Muscle layer of colon (tissue), 2 donors: Measurements from ENCODE around the gene SLU7.

Experiments used
- H3K27ac ChIP-seq: one replicate; pipeline ENCODE4 v1.7.0; 2013; ENCODE audit warnings: low read depth, mild to moderate bottlenecking, low read length, moderate library complexity
- H3K27me3 ChIP-seq, 2 donors: one replicate each; pipeline ENCODE4 v1.7.0; 2013; ENCODE audit warnings: low read length in 2 of 2, mild to moderate bottlenecking in 2 of 2; ENCODE audit not compliant: insufficient read depth in 2 of 2, control insufficient read depth in 1 of 2
- H3K36me3 ChIP-seq: one replicate; pipeline ENCODE4 v1.7.0; 2013; ENCODE audit warnings: mild to moderate bottlenecking, low read length; ENCODE audit not compliant: insufficient read depth
- H3K4me1 ChIP-seq: one replicate; pipeline ENCODE4 v1.7.0; 2013; ENCODE audit warnings: mild to moderate bottlenecking, low read length; ENCODE audit not compliant: insufficient read depth
- H3K4me3 ChIP-seq, 2 donors: one replicate each; pipeline ENCODE4 v1.7.0; 2013; ENCODE audit warnings: low read length in 2 of 2, low read depth in 1 of 2, mild to moderate bottlenecking in 1 of 2, moderate library complexity in 1 of 2
- H3K9ac ChIP-seq: one replicate; pipeline ENCODE4 v1.7.0; 2013; ENCODE audit warnings: low read length
- H3K9me3 ChIP-seq: one replicate; pipeline ENCODE4 v1.7.0; 2013; ENCODE audit warnings: mild to moderate bottlenecking, low read length
- donor health status: abdominal sarcoma.
- donor health status: Adenocarcinoma of cecum.

SLU7 gene

DNA sequence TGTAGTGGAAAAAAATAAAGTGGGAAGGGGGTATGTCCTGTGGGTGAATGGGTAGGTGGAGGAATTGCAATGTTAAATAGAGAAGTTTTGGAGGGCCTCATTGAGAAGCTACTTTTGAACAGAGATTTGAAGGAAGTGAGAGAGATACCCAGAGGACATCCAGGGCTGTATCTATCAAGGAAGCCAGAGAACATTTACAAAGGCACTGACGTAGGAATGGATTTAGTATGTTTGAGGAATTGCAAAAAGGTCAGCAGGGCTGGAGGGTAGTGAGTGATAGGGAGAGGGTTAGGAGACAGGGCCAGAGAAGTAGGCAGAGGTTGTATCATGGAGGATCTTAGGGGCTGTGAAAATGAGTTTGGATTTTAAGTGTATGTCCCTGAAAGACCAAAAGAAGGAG is 16.7 kb upstream of the SLU7 start:
- peaks cover 6% of the 10 kb centered on the region for H3K4me1 ChIP-seq

DNA sequence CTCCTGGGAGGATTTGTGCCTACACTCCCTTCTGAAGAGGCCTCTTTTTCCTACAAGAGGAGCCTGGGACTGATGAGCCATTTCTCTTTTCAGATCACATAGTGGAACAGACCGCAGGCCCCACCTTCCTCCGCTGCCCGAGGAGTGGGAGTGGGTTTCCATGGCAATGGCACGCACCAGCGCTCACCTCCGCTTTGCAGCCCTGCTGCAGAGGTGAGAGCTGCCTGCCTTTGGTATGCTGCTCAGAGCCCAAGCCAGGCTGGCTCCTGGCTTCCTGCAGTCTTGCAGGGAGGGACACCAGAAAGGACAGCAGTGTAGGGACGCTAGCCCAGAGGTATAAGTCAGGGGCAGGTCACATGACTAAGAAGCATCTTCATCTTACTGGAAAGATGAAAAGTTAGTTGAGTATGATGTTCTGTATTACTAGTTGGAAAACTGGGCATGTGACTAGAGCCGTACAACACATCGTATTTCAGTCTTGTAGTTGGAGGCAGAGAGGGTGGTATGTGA is 15.2 kb upstream of the SLU7 start:
- no peak overlapping the region for H3K9ac ChIP-seq
- H3K27me3 ChIP-seq, result no peaks in the 10 kb centered on the region
- H3K4me1 ChIP-seq, result peaks cover 6% of the 10 kb centered on the region
- no peak overlapping the region for H3K27ac ChIP-seq
- no peaks in the 10 kb centered on the region for H3K36me3 ChIP-seq
- no peak overlapping the region for H3K4me3 ChIP-seq
- no peaks in the 10 kb centered on the region for H3K9me3 ChIP-seq

More for the DNA sequence above, 16.7 kb upstream of the SLU7 start:
- H3K9me3 ChIP-seq, result no peaks in the 10 kb centered on the region
- no peaks in the 10 kb centered on the region for H3K36me3 ChIP-seq
- no peak overlapping the region for H3K9ac ChIP-seq
- H3K4me3 ChIP-seq, result no peak overlapping the region
- H3K27me3 ChIP-seq, result no peaks in the 10 kb centered on the region
- H3K27ac ChIP-seq, result no peak overlapping the region

DNA sequence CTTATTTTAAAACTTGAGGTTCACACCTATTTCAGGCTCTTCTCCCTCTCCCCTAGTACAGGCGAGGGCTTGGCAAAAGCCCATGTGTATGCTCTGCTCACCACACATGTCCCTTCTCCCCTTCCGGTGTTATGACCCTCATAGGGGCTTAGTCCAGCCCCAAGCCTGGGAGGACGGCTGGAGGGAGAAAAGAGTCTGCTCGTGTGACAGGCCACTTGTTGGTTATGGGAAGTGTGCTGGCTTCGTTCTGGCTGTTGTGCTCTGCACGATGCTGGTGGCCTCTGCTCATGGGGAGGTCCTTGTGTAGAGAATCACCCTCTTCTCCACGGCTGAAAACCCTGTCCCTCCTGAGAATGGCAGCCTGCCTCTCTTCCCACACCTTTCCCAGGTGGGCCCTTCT is 13.9 kb upstream of the SLU7 start:
- H3K36me3 ChIP-seq, result no peaks in the 10 kb centered on the region
- no peak overlapping the region for H3K27ac ChIP-seq
- no peaks in the 10 kb centered on the region for H3K27me3 ChIP-seq
- H3K9me3 ChIP-seq, result no peaks in the 10 kb centered on the region
- H3K4me1 ChIP-seq, result no peaks in the 10 kb centered on the region
- H3K4me3 ChIP-seq, result no peak overlapping the region
- H3K9ac ChIP-seq, result no peak overlapping the region

DNA sequence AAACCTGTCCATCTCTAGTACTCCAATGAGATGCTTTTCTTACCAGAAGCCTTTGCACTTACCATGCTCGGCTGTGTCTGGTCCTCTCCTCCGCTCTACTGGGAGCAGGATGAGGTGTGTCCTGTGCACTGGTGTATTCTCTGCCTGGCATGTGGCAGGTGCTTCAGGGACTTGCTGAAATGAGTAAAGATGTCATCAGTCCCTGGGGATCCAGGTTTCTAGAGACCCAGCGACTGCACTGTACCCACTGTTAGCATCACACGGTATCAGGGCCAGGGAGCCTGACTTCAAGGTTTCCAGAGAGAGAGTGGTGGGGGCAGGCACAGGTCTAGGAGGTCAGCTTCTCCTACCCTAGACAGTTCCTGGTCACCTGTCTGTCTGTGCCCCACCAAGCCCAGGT is 13.3 kb upstream of the SLU7 start:
- H3K4me1 ChIP-seq, result no peaks in the 10 kb centered on the region
- H3K4me3 ChIP-seq, result no peak overlapping the region
- no peaks in the 10 kb centered on the region for H3K27me3 ChIP-seq
- no peak overlapping the region for H3K27ac ChIP-seq
- H3K9me3 ChIP-seq, result no peaks in the 10 kb centered on the region
- no peak overlapping the region for H3K9ac ChIP-seq
- H3K36me3 ChIP-seq, result no peaks in the 10 kb centered on the region

DNA sequence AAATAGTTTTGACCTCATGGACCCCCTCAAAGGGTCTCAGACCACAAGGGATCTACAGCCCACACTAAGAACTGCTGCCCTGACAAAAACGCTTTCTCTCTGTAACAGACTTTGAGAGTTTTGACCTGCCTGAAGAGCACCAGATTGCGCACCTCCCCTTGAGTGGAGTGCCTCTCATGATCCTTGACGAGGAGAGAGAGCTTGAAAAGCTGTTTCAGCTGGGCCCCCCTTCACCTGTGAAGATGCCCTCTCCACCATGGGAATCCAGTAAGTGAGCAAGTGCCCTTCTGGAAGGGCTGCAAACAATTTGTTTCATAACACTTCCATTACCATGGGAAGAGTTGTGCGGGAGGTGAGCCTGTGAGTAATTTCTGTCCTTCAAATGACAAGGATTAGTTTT is 8.7 kb upstream of the SLU7 start:
- Histone ChIP-seq H3K36me3 (no peaks in the 10 kb centered on the region), H3K4me1 (no peaks in the 10 kb centered on the region), H3K4me3 (no peak overlapping the region), H3K27ac (no peak overlapping the region), H3K27me3 (no peaks in the 10 kb centered on the region), H3K9me3 (no peaks in the 10 kb centered on the region), H3K9ac (no peak overlapping the region)

DNA sequence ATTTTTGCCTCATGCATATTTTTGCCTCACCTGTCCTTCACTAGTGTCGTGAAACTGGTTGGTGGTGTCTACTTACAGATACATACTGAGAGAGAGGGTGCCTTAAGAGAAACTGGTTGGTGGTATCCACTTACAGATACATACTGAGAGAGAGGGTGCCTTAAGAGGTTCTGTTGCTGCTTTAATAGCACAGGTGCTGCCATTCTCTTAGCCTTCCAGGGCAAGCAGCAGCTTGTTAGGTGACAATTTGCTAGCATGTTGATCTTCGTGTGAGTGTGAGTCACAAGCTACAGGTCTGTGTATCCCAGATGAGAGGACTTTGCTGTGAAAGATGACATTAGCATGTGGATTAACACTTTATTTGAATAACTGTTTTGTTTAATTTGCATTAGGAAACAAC is 4.2 kb upstream of the SLU7 start:
- no peak overlapping the region for H3K27ac ChIP-seq
- H3K36me3 ChIP-seq, result no peaks in the 10 kb centered on the region
- no peaks in the 10 kb centered on the region for H3K27me3 ChIP-seq
- H3K4me3 ChIP-seq, result no peak overlapping the region
- no peaks in the 10 kb centered on the region for H3K9me3 ChIP-seq
- H3K4me1 ChIP-seq, result peaks cover 20% of the 10 kb centered on the region
- H3K9ac ChIP-seq, result no peak overlapping the region

DNA sequence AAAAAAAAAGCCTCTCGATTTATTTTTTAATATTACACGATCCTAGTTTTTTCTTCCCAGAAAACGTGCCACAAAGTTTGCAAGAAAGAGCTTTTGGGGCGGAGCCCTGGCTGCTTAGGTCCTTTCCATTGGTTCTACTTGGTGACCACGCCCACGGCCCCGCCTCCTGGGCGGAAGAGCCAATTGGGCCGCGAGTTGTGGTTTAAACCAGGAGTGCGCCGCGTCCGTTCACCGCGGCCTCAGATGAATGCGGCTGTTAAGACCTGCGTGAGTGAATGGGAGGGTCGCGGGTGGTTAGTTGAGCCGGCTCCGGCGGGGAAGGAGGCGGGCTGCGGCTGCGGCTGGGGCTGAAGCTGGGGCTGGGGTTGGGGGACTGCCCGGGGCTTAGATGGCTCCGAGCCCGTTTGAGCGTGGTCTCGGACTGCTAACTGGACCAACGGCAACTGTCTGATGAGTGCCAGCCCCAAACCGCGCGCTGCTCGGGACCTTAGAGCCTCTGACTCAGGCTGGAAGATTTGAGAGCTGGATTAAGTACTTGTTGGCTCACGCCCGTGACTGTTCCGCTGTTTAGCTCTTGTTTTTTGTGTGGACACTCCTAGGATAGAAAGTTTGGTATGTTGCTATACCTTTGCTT is 2.9 kb upstream of the SLU7 start, which contains the start of gene PTTG1:
Gene PTTG1 (plus strand): TSS at position 231 of the 634 bp plus-strand sequence. CDS start 458 bp downstream, outside the sequence.
- Histone ChIP-seq H3K27ac (peak within 1 kb of the TSS; percentile 69), H3K4me3 (peak within 1 kb of the TSS; percentile 51 to 67), H3K9ac (no peak within 1 kb of the TSS), H3K4me1 (peaks cover 32% of the 10 kb centered on the region), H3K27me3 (no peaks in the 10 kb centered on the region), H3K36me3 (no peaks in the 10 kb centered on the region), H3K9me3 (no peaks in the 10 kb centered on the region)

DNA sequence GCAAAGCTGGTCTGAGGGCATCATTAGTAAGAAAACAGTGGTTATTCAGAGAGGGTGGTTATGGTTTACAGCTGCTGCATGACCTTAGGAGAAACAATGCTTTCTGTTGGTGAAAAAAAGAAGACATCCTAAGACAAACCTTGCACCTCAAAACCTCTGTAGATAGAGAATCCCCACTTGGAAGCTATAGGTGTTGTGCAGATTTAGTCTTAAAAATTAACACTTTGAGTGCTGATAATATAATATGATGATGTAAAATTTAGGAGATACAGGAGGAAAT is 1.4 kb upstream of the SLU7 start:
- H3K4me1 ChIP-seq, result peaks cover 34% of the 10 kb centered on the region
- H3K27me3 ChIP-seq, result no peaks in the 10 kb centered on the region
- no peaks in the 10 kb centered on the region for H3K36me3 ChIP-seq
- H3K27ac ChIP-seq, result no peak overlapping the region
- no peak overlapping the region for H3K4me3 ChIP-seq
- no peaks in the 10 kb centered on the region for H3K9me3 ChIP-seq
- H3K9ac ChIP-seq, result no peak overlapping the region

DNA sequence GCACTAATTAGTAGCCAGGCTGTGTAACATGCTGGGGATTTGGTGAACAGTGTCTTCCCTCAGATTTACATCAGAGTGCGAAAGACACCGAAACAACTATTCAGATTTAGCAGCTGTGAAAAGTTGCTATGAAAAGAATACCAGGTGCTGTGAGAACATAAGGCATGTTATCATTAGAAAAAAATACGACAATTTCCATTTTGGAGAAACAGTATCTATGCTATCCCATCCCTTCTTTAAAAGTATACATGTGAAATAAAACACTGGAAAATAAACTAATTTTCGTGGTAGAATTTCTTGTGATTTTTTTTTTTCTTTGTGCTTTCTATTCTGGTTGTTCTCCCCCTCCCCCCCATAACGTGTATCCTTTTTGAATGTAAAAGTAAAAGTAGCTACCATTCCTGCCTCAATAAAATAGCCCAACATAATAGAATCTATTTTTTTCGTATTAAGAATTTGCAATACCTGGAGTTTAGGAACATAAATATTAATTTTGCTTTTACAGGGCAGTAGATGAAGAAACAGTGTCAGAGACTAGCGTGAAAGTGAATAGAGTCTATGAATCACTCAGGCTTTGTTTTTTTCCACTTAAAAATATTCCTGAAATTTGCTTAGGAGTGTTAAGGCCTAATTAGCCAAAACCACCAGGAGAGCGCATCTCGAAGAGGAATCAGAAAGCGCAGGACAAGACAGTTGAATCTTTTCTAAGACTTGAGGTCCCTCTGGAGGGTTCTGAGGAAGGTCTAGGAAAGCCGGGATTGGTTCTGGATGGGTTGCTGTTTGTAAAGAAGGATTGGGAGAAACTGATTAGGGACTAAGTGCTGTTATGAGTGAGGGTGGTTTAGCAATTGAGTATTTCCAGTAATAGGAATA is 813 bp upstream of the SLU7 start:
- peak overlapping the region; percentile 43 to 99 for H3K4me3 ChIP-seq
- H3K9ac ChIP-seq, result peak overlapping the region; percentile 93
- peaks cover 34% of the 10 kb centered on the region for H3K4me1 ChIP-seq

DNA sequence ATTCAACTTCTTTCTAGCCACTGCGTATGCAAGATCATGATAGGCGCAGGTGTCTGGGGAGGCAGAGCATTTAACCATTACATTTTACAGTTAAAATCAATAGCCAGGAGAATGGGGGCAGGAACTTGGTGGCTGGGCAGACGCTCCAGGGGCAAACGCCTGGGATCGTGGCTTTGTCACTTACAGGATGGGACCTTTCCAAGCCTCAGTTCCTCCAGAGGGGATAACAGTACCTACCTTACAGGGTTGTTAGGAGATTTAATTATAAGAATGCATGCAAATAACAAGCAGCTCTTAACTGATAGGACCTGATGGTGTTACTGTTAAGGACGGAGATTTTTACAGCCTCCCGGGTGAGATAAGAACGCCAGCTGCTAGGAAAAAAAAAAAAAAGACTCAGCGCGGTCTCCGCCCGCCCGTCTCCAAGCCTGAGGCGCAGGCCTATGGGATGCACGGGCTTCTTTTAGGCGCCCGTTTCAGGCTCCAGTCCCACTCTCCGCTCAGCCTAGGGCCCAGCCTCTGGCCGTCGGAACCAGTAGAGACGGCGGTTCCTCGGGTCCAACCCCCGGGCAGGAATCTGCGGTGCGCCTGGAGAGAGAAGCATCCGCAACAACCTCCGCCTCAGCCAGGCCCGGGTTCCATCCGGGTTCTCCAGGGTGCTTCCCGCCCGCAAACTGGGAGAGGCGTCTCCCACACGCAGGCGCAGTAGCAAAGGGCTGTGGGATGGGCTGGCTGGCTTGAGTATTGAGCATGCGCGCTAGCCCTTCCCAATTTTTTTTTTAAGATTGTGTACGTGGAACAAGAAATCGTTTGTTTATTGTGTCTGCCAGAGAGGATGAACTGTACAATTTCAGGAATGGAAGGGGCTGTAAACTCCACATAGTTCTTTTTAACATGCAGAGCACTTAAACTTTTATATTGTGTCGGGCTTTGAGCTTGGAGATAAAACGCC is 19.2 kb downstream of the SLU7 start, which contains the start of gene FAM200C:
Gene FAM200C (minus strand): TSS at position 653 of the 952 bp plus-strand sequence. CDS start 4,564 bp downstream, outside the sequence.
- Histone ChIP-seq H3K27me3 (no peaks in the 10 kb centered on the region), H3K4me3 (peak within 1 kb of the TSS; percentile 53 to 85), H3K9ac (peak within 1 kb of the TSS; percentile 86), H3K4me1 (peaks cover 19% of the 10 kb centered on the region), H3K27ac (peak within 1 kb of the TSS; percentile 84), H3K9me3 (no peaks in the 10 kb centered on the region), H3K36me3 (peaks cover 21% of the 10 kb centered on the region)

More for the DNA sequence above, 813 bp upstream of the SLU7 start:
- Histone ChIP-seq H3K9me3 (no peaks in the 10 kb centered on the region), H3K27me3 (no peaks in the 10 kb centered on the region), H3K36me3 (no peaks in the 10 kb centered on the region), H3K27ac (peak overlapping the region; percentile 98)

DNA sequence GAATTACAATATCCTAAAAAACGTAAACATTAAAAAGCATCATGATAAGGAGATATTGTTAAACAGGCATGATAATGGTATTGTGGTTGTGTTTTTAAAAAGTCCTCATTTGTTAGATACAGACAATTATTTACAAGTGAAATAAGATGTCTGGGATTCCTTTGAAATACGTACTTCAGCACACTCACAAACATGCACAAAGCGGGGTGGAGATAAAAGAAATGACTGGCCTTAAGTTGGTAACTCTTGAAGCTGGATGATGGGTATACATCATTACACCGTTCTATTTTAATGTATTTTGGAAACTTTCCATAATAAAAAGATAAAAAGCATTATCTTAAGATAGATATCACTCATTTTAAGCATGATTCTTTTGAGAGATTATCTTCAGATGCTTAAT is 20.1 kb downstream of the SLU7 start:
- H3K9ac ChIP-seq, result peak overlapping the region; percentile 86
- H3K4me1 ChIP-seq, result peaks cover 19% of the 10 kb centered on the region
- H3K9me3 ChIP-seq, result no peaks in the 10 kb centered on the region
- H3K36me3 ChIP-seq, result peaks cover 13% of the 10 kb centered on the region
- no peaks in the 10 kb centered on the region for H3K27me3 ChIP-seq
- H3K4me3 ChIP-seq, result peak overlapping the region; percentile 53 to 85
- H3K27ac ChIP-seq, result no peak overlapping the region
